Glutamatergic neuron (in vitro differentiated cells): ENCODE measurements around the gene CAMKMT. TPM values are rescaled to one million over a fixed set of nuclear protein-coding genes. Genes with fewer than 3 reads are reported as not detected.

Experiments
- DNase-seq: peaks from one replicate; pipeline ENCODE4 v3.0.0; 2022
- H3K27ac Mint-ChIP-seq: one replicate; pipeline ENCODE4 v1.8.0; 2020; ENCODE audit warnings: mild to moderate bottlenecking, mixed read lengths, inconsistent platforms; ENCODE audit not compliant: unreplicated experiment
- H3K27me3 Mint-ChIP-seq: one replicate; pipeline ENCODE4 v1.8.0; 2020; ENCODE audit warnings: mild to moderate bottlenecking, moderate library complexity, mixed read lengths, inconsistent platforms; ENCODE audit not compliant: unreplicated experiment
- H3K36me3 Mint-ChIP-seq: one replicate; pipeline ENCODE4 v1.8.0; 2020; ENCODE audit warnings: mild to moderate bottlenecking, mixed read lengths, inconsistent platforms; ENCODE audit not compliant: unreplicated experiment
- H3K4me1 Mint-ChIP-seq: one replicate; pipeline ENCODE4 v1.8.0; 2020; ENCODE audit warnings: mild to moderate bottlenecking, low read depth, mixed read lengths, inconsistent platforms; ENCODE audit not compliant: unreplicated experiment
- H3K4me3 Mint-ChIP-seq: one replicate; pipeline ENCODE4 v1.8.0; 2020; ENCODE audit warnings: mild to moderate bottlenecking, mixed read lengths, inconsistent platforms; ENCODE audit not compliant: unreplicated experiment
- H3K9me3 Mint-ChIP-seq: one replicate; pipeline ENCODE4 v1.8.0; 2020; ENCODE audit warnings: mild to moderate bottlenecking, moderate library complexity, mixed read lengths, inconsistent platforms; ENCODE audit not compliant: unreplicated experiment
- total RNA-seq: library from RNA; stranded (reverse); fragmentation: NEBNext Ultra II Directional; extraction: Animal tissue kit (Norgen Biotek cat#: 25700); gene quantifications from one replicate; pipeline ENCODE4 v1.2.1, GENCODE V29; 2021; ENCODE audit not compliant: unreplicated experiment
- TF ChIP-seq, protein P1 (sequence below): fragments of 200-600 bp; sonication (generic); IDR thresholded peaks from one replicate; pipeline ENCODE4 v1.5.0; 2021; ENCODE audit not compliant: partially characterized antibody, unreplicated experiment

Gene CAMKMT
- total RNA-seq, 1 donor from 2014 or later: 9.6 TPM

DNA sequence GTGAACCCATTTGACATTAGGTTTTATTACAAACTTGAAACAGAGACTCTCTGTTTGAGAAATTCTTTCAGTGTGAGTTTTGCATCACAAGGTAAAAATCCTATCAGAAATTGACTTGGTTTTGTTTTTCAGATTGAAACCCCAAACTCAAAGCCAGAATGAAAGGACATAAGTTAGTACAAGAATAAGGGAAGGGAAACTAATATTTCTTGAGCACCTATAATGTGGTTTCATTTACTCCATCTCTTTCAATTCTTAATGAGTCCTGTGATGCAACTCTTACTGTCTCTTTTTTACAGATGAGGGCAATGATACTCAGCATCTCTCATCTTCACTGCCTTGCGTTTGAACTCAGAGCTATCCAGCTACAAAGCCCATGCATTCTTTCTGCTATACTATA, 369.8 kb downstream of the CAMKMT start:
- no peaks in the 10 kb centered on the region for H3K27me3 Mint-ChIP-seq
- no peak overlapping the region for H3K4me3 Mint-ChIP-seq
- no peak overlapping the region for H3K27ac Mint-ChIP-seq
- TF ChIP-seq, protein P1, sequence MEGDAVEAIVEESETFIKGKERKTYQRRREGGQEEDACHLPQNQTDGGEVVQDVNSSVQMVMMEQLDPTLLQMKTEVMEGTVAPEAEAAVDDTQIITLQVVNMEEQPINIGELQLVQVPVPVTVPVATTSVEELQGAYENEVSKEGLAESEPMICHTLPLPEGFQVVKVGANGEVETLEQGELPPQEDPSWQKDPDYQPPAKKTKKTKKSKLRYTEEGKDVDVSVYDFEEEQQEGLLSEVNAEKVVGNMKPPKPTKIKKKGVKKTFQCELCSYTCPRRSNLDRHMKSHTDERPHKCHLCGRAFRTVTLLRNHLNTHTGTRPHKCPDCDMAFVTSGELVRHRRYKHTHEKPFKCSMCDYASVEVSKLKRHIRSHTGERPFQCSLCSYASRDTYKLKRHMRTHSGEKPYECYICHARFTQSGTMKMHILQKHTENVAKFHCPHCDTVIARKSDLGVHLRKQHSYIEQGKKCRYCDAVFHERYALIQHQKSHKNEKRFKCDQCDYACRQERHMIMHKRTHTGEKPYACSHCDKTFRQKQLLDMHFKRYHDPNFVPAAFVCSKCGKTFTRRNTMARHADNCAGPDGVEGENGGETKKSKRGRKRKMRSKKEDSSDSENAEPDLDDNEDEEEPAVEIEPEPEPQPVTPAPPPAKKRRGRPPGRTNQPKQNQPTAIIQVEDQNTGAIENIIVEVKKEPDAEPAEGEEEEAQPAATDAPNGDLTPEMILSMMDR: no peak
- H3K36me3 Mint-ChIP-seq: peaks cover 5% of the 10 kb centered on the region
- no peaks in the 10 kb centered on the region for H3K9me3 Mint-ChIP-seq
- no peak for DNase-seq
- H3K4me1 Mint-ChIP-seq: no peaks in the 10 kb centered on the region

DNA sequence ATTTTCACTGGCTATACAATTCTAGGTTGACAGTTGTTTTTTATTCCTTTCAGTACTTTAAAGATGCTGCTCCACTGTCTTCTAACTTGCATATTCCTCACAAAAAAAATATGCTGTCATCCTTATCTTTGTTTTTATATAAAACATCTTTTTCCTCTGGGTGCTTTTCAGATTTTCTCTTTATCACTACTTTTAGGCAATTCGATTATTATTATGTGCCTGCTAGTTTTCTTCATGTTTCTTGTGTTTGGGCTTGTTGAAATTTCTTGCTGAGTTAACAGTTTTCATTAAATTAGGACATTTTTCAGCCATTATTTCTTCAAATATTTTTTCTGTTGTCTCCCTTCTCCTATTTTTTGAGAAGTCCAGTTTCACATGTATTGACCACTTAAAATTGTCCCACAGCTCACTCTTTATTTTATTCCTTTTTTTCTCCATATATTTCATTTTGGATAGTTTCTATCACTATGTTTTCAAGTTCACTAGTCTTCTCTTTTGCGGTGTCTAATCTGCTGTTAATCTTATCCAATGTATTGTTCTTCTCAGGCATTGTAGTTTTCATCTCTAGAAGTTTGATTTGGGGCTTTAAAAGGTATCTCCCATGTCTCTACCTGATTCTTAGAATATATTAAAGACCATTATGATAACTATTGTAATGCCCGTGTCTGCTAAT, 374.7 kb downstream of the CAMKMT start:
- H3K9me3 Mint-ChIP-seq: peaks cover 2% of the 10 kb centered on the region
- DNase-seq: no peak
- no peaks in the 10 kb centered on the region for H3K4me1 Mint-ChIP-seq
- H3K27me3 Mint-ChIP-seq: no peaks in the 10 kb centered on the region
- TF ChIP-seq, protein P1: no peak
- H3K4me3 Mint-ChIP-seq: no peak overlapping the region
- H3K27ac Mint-ChIP-seq: no peak overlapping the region
- peaks cover 17% of the 10 kb centered on the region for H3K36me3 Mint-ChIP-seq

DNA sequence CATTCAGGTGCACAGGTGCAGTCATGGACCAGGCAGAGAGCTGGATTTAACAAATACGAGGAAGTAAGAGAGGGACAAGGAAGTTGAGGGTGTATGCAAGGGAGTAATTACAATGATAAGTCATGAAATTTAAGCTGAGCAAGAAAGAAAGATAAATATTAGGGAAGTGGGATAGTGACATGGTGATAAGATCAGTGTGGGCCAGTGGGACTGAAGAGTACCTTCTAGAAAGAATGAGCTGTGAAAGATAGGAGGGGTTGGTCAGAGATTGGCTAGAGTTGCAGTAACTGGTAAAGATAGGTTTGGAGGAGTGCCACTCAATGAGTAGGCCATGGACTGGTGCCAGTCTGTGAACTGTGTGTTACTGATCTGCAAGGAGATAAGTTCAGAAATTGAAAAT, 378.9 kb downstream of the CAMKMT start:
- Mint-ChIP-seq H3K9me3 (peaks cover 2% of the 10 kb centered on the region), H3K4me3 (no peak overlapping the region), H3K36me3 (peaks cover 17% of the 10 kb centered on the region), H3K27me3 (no peaks in the 10 kb centered on the region), H3K4me1 (peaks cover 8% of the 10 kb centered on the region), H3K27ac (no peak overlapping the region)
- TF ChIP-seq, protein P1: no peak
- no peak for DNase-seq

DNA sequence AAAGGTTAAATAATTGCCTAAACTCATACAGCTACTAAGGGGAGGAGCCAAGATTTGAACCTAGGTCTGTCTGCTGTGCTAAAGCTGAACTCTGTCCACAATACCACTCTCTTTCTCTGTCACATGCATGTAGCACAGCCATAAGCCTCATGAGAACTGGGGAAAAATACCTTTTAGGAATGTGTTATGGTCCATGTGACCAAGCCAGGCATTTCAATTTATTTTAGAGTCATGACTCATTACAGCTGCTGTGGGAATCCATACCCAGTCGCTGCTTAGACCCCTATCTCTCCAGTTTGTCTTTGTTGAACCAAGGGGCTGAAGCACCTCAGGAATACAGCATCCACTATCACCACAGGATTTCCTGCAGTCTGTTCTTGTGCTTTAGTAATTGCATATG, 379.8 kb downstream of the CAMKMT start:
- peaks cover 11% of the 10 kb centered on the region for H3K36me3 Mint-ChIP-seq
- DNase-seq: no peak
- H3K4me1 Mint-ChIP-seq: peaks cover 12% of the 10 kb centered on the region
- no peak overlapping the region for H3K27ac Mint-ChIP-seq
- TF ChIP-seq, protein P1: no peak
- no peaks in the 10 kb centered on the region for H3K27me3 Mint-ChIP-seq
- H3K4me3 Mint-ChIP-seq: no peak overlapping the region
- peaks cover 2% of the 10 kb centered on the region for H3K9me3 Mint-ChIP-seq

DNA sequence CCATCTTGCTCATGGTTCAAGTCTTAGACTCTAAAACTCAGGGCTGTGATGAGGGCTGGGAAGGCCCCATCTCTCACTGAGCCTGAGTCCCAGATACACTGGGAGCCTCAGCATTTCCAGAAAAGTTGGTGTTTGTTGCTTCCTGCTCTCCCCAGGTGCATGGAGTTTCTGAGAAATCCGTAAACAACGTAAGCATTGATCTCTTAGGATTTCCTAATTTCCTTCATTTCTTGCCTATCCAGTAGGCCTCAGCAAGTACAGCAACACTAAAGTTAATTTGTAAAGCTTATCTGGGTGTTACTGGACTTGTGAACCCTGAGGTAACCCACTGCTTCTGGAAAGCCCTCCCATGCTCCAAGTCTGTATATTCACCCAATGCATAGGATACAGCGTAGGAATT, 380.3 kb downstream of the CAMKMT start:
- Mint-ChIP-seq H3K4me1 (peaks cover 12% of the 10 kb centered on the region), H3K9me3 (peaks cover 2% of the 10 kb centered on the region), H3K4me3 (no peak overlapping the region), H3K27ac (no peak overlapping the region), H3K27me3 (no peaks in the 10 kb centered on the region), H3K36me3 (peaks cover 6% of the 10 kb centered on the region)
- TF ChIP-seq, protein P1: no peak
- DNase-seq: no peak
